Thoracic aorta (tissue), 2 donors: ENCODE results near the gene ZSCAN5B. TPM values are rescaled to one million over a fixed set of nuclear protein-coding genes. Genes with fewer than 3 reads are reported as not detected.

Experiments
- ATAC-seq: fragments of 150-250 bp; one replicate; pipeline ENCODE4 v1.8.0; 2017; ENCODE audit warnings: low read depth; ENCODE audit not compliant: insufficient number of reproducible peaks, low FRiP score
- DNase-seq: peaks from one replicate; pipeline ENCODE4 v3.0.0-alpha.2; 2020; ENCODE audit warnings: low spot score
- H3K27ac ChIP-seq, 2 donors: fragments of 200-600 bp; sonication (generic); 1 replicate in 1 of 2; 2 replicates in 1 of 2; pipeline ENCODE4 v1.5.1; 2016; ENCODE audit warnings: mild to moderate bottlenecking in 2 of 2, moderate library complexity in 2 of 2
- H3K27me3 ChIP-seq: fragments of 200-600 bp; sonication (generic); replicated peaks from 2 replicates; pipeline ENCODE4 v1.6.0; 2016; ENCODE audit warnings: mild to moderate bottlenecking; ENCODE audit not compliant: insufficient read depth
- H3K36me3 ChIP-seq: fragments of 200-600 bp; sonication (generic); one replicate; pipeline ENCODE4 v1.5.1; 2016
- H3K4me1 ChIP-seq, 2 donors: fragments of 200-600 bp; sonication (generic); 1 replicate in 1 of 2; 2 replicates in 1 of 2; pipeline versions ENCODE4 v1.5.1 to v1.6.0; 2016; ENCODE audit warnings: low read depth in 2 of 2, mild to moderate bottlenecking in 1 of 2; ENCODE audit not compliant: control insufficient read depth in 1 of 2
- H3K4me3 ChIP-seq: fragments of 200-600 bp; sonication (generic); 2 replicates; pipeline ENCODE4 v1.5.1; 2016; ENCODE audit warnings: mild to moderate bottlenecking
- H3K9me3 ChIP-seq: fragments of 200-600 bp; sonication (generic); 2 replicates; pipeline ENCODE4 v1.5.1; 2016
- total RNA-seq, 2 donors: library from RNA; depleted of rRNA; stranded (reverse); fragments of >200 nt; gene quantifications; one replicate each; pipeline versions ENCODE4 v1.1.0 to v1.2.3, GENCODE V29; 2016
- TF ChIP-seq, protein P1 (sequence below): fragments of 200-600 bp; sonication (generic); IDR thresholded peaks from one replicate; pipeline ENCODE4 v1.5.1; 2019; ENCODE audit warnings: antibody characterized with exemption

ZSCAN5B gene
- total RNA-seq, 2 donors from 2014 or later, result not detected

DNA sequence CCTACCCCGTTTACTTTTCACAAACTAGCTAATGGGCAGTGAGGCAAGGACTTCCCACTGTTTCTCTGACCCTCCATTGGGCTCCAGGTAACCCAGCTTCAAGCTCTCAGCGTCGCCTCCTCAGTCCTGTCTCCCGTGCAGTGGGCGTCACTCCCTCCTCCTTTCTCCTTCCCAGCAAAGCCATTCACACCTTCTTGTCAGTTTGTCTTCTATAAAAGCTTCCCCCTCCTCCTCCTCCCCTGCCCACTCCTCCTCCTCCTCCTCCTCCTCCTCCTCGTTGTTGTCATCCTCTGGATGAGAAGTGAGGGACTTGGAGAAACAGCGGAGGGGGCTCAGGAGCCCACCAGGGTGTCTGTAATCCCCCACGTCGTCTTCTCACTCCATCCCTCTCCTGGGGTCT lies 23.5 kb downstream of the ZSCAN5B start:
- DNase-seq (no peak), ATAC-seq (no peak)
- TF ChIP-seq, protein P1, sequence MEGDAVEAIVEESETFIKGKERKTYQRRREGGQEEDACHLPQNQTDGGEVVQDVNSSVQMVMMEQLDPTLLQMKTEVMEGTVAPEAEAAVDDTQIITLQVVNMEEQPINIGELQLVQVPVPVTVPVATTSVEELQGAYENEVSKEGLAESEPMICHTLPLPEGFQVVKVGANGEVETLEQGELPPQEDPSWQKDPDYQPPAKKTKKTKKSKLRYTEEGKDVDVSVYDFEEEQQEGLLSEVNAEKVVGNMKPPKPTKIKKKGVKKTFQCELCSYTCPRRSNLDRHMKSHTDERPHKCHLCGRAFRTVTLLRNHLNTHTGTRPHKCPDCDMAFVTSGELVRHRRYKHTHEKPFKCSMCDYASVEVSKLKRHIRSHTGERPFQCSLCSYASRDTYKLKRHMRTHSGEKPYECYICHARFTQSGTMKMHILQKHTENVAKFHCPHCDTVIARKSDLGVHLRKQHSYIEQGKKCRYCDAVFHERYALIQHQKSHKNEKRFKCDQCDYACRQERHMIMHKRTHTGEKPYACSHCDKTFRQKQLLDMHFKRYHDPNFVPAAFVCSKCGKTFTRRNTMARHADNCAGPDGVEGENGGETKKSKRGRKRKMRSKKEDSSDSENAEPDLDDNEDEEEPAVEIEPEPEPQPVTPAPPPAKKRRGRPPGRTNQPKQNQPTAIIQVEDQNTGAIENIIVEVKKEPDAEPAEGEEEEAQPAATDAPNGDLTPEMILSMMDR, result no peak
- Histone ChIP-seq H3K27me3 (no peaks in the 10 kb centered on the region), H3K4me1 (no peaks in the 10 kb centered on the region), H3K4me3 (no peak overlapping the region), H3K36me3 (no peaks in the 10 kb centered on the region), H3K9me3 (no peaks in the 10 kb centered on the region), H3K27ac (no peak overlapping the region)

DNA sequence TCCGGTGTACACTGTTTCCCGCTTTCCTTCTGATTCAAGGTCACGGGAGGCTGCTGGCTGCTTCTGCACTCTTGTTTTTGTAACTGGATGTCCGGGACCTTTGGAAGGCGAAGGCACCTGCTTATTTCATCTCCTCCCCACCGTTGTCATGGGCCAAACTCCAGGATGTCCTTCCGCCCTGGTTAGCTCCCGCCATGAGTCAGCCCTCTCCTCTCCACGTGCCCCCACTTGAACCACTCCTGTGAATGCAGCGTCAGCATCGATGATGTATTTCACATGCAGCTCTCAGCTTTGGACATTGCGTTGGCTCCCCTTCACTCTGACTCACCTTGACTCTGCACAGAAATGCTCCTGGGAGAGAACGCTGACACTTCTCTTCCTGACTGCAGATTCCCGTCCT lies 27.3 kb downstream of the ZSCAN5B start:
- H3K4me1 ChIP-seq, result no peaks in the 10 kb centered on the region
- no peaks in the 10 kb centered on the region for H3K27me3 ChIP-seq
- TF ChIP-seq, protein P1, result no peak
- ATAC-seq, result no peak
- no peaks in the 10 kb centered on the region for H3K36me3 ChIP-seq
- H3K4me3 ChIP-seq, result no peak overlapping the region
- no peak overlapping the region for H3K27ac ChIP-seq
- no peak for DNase-seq
- no peaks in the 10 kb centered on the region for H3K9me3 ChIP-seq

DNA sequence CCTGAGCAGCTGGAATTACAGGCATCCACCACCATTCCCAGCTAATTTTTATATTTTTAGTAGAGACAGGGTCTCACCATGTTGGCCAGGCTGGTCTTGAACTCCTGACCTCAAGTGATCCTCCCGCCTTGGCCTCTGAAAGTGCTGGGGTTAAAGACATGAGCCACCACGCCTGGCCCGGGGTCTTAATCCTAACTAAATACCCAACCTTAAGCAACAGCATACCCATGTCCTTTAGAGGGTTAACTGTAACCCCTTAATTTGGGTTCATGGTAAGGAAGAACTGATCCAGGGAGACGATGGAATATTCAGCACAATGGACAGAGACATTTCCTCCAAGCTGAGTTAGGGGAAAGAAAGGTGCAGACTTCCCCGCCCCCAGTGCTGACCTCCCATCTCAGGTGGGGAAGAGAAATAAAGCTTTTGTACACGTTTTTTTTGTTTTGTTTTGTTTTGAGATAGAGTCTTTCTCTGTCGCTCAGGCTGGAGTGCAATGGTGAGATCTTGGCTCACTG lies 30.5 kb downstream of the ZSCAN5B start:
- H3K9me3 ChIP-seq, result no peaks in the 10 kb centered on the region
- no peaks in the 10 kb centered on the region for H3K4me1 ChIP-seq
- no peak for ATAC-seq
- H3K36me3 ChIP-seq, result no peaks in the 10 kb centered on the region
- H3K4me3 ChIP-seq, result no peak overlapping the region
- H3K27me3 ChIP-seq, result no peaks in the 10 kb centered on the region
- TF ChIP-seq, protein P1, result no peak
- no peak for DNase-seq
- H3K27ac ChIP-seq, result no peak overlapping the region

DNA sequence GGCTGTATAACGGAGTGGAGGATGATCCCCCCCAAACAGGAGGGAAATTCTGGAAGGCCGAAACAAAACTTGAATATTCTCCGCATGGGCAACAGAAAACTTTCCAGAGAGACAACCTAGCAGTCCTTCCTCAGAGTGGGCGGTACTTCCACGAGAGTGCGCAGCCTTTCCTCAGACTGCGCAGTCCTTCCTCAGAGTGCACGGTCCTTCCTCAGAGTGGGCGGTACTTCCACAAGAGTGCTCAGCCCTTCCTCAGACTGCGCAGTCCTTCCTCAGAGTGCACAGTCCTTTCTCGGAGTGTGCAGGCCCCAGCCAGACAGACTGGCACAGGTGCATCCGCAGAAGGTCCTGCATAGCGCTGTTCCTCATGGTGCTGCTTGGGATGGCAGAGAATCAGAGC lies 34.5 kb downstream of the ZSCAN5B start:
- no peak overlapping the region for H3K27ac ChIP-seq
- peaks cover 19% of the 10 kb centered on the region for H3K36me3 ChIP-seq
- no peaks in the 10 kb centered on the region for H3K4me1 ChIP-seq
- H3K9me3 ChIP-seq, result no peaks in the 10 kb centered on the region
- H3K27me3 ChIP-seq, result no peaks in the 10 kb centered on the region
- DNase-seq (no peak), ATAC-seq (no peak)
- no peak overlapping the region for H3K4me3 ChIP-seq
- TF ChIP-seq, protein P1, result no peak

DNA sequence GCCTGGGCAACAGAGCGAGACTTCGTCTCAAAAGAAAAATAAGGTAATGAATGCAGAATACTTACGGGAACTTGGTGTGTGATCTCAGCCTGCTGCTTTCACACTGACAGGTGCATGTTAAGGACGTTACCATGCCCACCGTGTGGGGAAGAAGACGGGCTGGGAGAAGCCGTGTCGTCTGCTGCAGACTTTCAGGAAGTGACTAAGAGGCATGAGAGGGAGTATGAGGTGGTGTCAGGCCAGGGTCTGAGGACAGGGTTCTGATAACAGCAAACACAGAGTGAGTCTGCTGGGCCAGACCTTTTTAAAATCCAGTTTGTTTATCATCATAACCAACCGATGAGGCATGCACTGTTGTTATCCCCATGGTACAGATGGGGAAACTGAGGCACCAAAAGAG lies 35.3 kb downstream of the ZSCAN5B start:
- H3K27ac ChIP-seq, result no peak overlapping the region
- H3K27me3 ChIP-seq, result no peaks in the 10 kb centered on the region
- H3K36me3 ChIP-seq, result peaks cover 19% of the 10 kb centered on the region
- ATAC-seq (no peak), DNase-seq (no peak)
- TF ChIP-seq, protein P1, result no peak
- no peak overlapping the region for H3K4me3 ChIP-seq
- H3K4me1 ChIP-seq, result no peaks in the 10 kb centered on the region
- H3K9me3 ChIP-seq, result no peaks in the 10 kb centered on the region
